Lower leg skin (tissue), 4 donors: ENCODE results near the gene F13A1. TPM values are rescaled to one million over a fixed set of nuclear protein-coding genes. Genes with fewer than 3 reads are reported as not detected.
A peak's percentile ranks its signal among the peaks of the same experiment; 100 is the strongest.

Experiments
- DNase-seq, 2 donors: peaks; one replicate each; pipeline ENCODE4 v3.0.0-alpha.2; 2019; ENCODE audit warnings: low spot score in 2 of 2
- H3K4me3 ChIP-seq: fragments of 200-600 bp; sonication (generic); 2 replicates; pipeline ENCODE4 v1.5.1; 2017; ENCODE audit warnings: mild to moderate bottlenecking, low read depth; ENCODE audit not compliant: poor library complexity, severe bottlenecking
- POLR2A ChIP-seq, 2 donors: fragments of 450-650 bp; IDR thresholded peaks; one replicate each; pipeline ENCODE4 v1.6.1; 2016 to 2017; ENCODE audit warnings: antibody characterized with exemption in 2 of 2, mild to moderate bottlenecking in 1 of 2, moderate library complexity in 1 of 2
- WGBS, 2 donors: methylation state at CpG; one replicate each; pipeline ENCODE4 v1.1.5; 2018; 5-methylcytosine and 5-hydroxymethylcytosine counted together
- intact Hi-C: fragments of 100-400 bp; cut with DNase I; formaldehyde crosslinking; loops from one replicate; pipeline ENCODE4 v1.15.0; 2023; ENCODE audit warnings: low total_unique reads
- total RNA-seq, 4 donors: library from RNA; depleted of rRNA; stranded (reverse); fragments of >200 nt; gene quantifications; one replicate each; pipeline ENCODE4 v1.1.0, GENCODE V29; 2016
- TF ChIP-seq, protein P1 (sequence below), 3 donors: fragments of 450-650 bp; IDR thresholded peaks; one replicate each; pipeline ENCODE4 v1.5.1; 2016; ENCODE audit warnings: antibody characterized with exemption in 3 of 3, mild to moderate bottlenecking in 3 of 3, moderate library complexity in 2 of 3

The F13A1 gene
- total RNA-seq, 4 donors from 2014 or later: 7.8 to 46.5 (median 16.0) TPM

DNA sequence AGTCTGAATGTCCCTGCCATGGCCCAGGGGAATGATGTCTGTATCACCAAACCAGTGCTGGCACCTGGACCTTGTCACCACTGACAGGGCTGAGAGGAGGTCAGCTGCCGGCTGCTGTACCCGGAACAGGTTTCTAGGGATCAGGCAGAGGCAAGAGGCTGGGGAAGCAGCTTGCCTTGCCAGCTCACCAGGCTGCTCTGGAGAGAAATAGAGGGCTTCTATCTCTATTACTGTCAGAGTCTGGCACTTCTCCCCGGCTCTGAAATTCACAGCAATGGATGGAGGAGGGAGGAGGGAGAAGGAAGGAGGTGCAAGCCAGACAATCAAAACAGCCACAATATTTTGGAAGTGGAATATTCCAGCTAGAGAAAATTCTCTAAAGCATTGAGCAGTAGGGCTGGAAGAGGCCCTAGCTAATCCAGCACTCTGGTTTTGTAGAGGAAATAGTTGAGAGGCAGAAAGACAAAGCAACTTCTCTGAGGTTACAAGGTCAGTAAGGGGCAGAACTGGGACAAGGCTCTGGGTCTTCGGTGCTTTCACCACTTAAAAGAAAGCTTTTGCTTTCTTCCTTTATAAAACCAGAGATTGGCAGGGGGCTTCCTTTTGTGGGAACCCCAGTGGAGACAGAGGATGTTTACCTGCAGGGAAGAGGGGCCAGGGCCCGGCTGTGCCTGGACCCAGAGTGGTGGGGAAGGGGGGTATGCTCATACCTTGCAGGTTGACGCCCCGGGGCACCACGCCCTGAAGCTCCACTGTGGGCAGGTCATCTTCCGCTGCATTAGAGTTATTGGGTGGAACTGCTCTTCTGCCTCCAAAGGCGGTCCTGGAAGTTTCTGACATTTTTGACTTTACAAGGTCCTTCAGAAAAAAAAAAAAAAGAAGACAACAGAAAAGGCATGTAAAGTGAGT is 2.4 kb downstream of the F13A1 start:
- 43 to 44% methylated on average over 10 of the region's 10 CpGs for WGBS, 2 donors
- no peak for TF ChIP-seq POLR2A (IDR thresholded peaks at IDR 0.05)
- TF ChIP-seq, protein P1, sequence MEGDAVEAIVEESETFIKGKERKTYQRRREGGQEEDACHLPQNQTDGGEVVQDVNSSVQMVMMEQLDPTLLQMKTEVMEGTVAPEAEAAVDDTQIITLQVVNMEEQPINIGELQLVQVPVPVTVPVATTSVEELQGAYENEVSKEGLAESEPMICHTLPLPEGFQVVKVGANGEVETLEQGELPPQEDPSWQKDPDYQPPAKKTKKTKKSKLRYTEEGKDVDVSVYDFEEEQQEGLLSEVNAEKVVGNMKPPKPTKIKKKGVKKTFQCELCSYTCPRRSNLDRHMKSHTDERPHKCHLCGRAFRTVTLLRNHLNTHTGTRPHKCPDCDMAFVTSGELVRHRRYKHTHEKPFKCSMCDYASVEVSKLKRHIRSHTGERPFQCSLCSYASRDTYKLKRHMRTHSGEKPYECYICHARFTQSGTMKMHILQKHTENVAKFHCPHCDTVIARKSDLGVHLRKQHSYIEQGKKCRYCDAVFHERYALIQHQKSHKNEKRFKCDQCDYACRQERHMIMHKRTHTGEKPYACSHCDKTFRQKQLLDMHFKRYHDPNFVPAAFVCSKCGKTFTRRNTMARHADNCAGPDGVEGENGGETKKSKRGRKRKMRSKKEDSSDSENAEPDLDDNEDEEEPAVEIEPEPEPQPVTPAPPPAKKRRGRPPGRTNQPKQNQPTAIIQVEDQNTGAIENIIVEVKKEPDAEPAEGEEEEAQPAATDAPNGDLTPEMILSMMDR (IDR thresholded peaks at IDR 0.05): no peak
- intact Hi-C loops: no loop called here
- no peak for DNase-seq
- no peak overlapping the region for H3K4me3 ChIP-seq

DNA sequence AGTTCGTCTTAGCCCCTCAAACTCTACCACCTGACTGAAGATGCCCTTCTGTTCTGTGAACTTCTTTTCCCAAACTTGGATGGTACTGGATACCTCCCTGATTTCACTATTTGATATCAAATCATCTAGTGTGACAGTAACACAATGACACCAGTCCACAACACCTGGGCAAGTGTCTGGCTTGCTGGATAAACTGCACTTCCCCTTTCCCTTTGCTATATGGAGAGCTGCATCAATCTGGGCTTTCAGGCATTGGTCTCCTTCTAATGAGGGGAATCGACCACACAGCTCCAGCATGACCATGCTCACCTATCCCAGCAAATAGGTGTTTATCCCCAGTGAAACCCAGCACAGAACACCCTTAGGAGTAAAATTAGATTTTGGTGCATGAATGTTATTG is 3.1 kb downstream of the F13A1 start:
- TF ChIP-seq, protein P1 (IDR thresholded peaks at IDR 0.05): no peak
- TF ChIP-seq POLR2A (IDR thresholded peaks at IDR 0.05): no peak
- no peak for DNase-seq
- no peak overlapping the region for H3K4me3 ChIP-seq
- intact Hi-C loops: no loop called here
- 60 to 72% methylated on average over 2 of the region's 2 CpGs for WGBS, 2 donors

DNA sequence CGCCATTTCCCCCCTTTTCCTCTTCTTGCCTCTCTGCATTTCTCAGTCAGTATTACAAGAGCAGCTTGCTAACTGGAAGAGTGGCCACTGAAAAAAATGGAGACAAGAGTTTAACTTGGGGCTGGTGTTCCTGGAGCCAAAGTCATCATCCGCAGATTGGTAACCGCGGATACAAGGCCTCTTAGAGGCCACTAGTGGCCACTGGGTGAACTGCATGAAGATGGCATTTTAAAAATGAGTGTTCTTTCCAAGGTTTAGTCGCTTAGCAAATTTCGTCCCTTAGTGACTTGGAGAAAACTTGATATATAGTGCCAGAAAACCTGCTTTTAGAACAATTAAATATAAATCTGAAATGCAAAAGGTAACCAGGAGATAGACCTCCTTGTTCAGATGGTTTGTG is 4.8 kb downstream of the F13A1 start:
- 21 to 26% methylated on average over 6 of the region's 6 CpGs for WGBS, 2 donors
- TF ChIP-seq POLR2A (IDR thresholded peaks at IDR 0.05): no peak
- TF ChIP-seq, protein P1 (IDR thresholded peaks at IDR 0.05): peak in 1 of 3 donors; percentile 50
- no peak overlapping the region for H3K4me3 ChIP-seq
- peak in 1 of 2 donors; percentile 39 for DNase-seq
- intact Hi-C loops: no loop called here

DNA sequence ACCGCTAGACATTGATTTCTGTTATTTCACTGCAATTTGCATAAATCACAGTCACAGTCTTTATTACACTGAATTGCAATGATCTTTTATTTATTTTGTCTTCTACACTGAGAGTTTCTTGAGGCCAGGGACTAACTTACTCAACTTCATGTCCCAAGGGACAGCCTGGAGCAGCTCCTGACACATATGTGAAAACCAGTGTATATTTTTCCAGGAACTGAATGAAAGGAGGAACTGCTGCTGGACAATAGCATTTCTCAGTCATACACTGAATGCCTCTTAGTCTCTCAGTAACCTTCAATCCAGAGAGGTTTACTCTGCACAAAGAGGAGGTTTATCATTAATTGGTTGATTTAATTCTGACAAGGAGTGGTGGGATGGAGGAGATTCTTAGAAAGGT is 5.9 kb downstream of the F13A1 start:
- intact Hi-C loops: no loop called here
- 89 to 92% methylated on average over 1 of the region's 1 CpG for WGBS, 2 donors
- H3K4me3 ChIP-seq: no peak overlapping the region
- DNase-seq: no peak
- no peak for TF ChIP-seq POLR2A (IDR thresholded peaks at IDR 0.05)
- TF ChIP-seq, protein P1 (IDR thresholded peaks at IDR 0.05): no peak

DNA sequence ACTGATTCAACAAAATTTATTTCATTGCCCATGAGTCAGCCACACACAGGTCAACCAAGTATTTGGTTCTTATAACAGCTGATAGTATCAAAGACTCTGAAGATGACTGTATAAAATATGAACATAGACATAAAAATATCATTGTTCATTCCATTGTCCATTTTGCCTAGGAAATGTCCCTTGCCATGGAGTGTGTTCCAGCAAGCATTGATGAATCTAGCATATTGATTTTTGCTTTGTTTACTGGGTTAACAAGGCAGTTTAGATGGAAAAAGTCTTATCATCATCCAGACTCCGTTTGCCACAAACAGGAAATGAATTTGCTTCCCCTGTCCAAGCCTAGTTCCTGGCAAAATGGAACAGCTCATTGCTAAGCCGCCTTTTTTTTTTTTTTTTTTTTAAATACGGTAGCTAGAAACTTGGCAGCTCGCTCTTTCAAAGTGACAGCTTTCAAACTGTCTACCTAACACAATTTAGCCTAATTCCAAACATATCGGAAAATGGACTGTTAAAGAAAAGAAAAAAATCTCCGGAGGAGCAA is 7.5 kb downstream of the F13A1 start:
- WGBS, 2 donors: 28 to 36% methylated on average over 6 of the region's 6 CpGs
- DNase-seq: no peak
- intact Hi-C loops: no loop called here
- TF ChIP-seq, protein P1 (IDR thresholded peaks at IDR 0.05): no peak
- no peak for TF ChIP-seq POLR2A (IDR thresholded peaks at IDR 0.05)
- no peak overlapping the region for H3K4me3 ChIP-seq
